Measurements from ENCODE around the gene ZBTB20. TPM values are rescaled to one million over a fixed set of nuclear protein-coding genes. Genes with fewer than 3 reads are reported as not detected.

Gene ZBTB20
- total RNA-seq, 1 experiment from 2014 or later = 10.7 TPM

DNA sequence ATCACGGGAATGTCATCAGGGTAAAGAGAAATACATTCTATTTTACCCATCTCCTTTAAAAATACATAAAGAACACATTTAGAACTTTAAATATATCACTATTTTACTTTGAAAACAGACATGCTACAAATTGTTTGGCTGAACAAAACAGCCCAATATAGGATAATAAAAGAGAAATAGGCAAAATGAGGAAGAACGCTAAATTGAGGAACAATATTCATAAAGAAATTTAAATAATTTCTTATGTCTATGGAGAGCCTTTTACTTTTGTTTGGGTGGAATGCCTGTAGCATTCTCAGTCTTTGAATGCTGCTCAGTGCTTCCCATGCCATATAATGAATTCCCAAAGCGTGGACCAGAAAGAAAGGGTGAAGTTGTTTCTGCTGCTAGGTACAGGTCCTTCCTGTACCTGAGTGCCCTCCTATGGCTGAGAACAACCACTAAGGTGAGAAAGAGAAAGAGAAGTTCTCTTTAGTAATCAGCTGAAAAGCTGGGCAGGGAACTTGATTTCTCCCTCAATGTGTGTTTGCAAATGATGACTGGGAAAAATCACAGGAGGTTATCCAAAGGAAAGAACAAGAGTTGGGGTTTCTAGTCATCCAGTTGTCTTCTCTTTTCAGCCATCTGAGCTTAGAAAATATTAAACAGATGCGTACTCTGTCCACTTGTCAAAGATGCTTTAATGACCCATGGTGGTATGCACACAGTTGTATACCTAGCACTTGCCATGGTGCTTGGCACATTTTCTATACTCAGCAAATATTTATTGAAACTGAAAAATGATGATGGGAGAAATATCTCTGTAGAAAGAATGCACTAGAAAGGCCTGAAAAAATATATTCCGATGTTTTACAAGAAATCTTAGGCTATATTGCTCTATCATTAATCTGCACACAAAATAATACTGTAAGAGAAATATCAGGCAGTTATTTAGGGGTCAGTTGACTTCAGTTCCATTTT is 448.7 kb downstream of the ZBTB20 start:
- no peak for DNase-seq (ENCODE audit: unreplicated experiment)
- intact Hi-C loops (cut with micrococcal nuclease) = loop anchor here (5.0 kb wide), 1 partner anchor 171 kb away; no protein-coding TSS in a partner anchor
- Mint-ChIP-seq H3K4me3 (ENCODE audit: unreplicated experiment) (no peak overlapping the region), H3K4me1 (ENCODE audit: insufficient read depth, unreplicated experiment) (peaks cover 7% of the 10 kb centered on the region), H3K36me3 (ENCODE audit: insufficient read depth, unreplicated experiment) (no peaks in the 10 kb centered on the region), H3K27ac (ENCODE audit: low read depth, unreplicated experiment) (no peak overlapping the region), H3K9me3 (ENCODE audit: unreplicated experiment) (no peaks in the 10 kb centered on the region), H3K27me3 (ENCODE audit: insufficient read depth, unreplicated experiment) (no peaks in the 10 kb centered on the region)
- POLR2A ChIA-PET = interaction anchor here (1.1 kb wide), 1 partner anchor 8 kb away, joined by 3 read pairs; no protein-coding TSS in a partner anchor
- CTCF ChIA-PET = interaction anchor here (1.0 kb wide), 1 partner anchor 9 kb away, joined by 3 read pairs; no protein-coding TSS in a partner anchor
- no TSS peak for BruUV-seq (replicated peaks)
- TF ChIP-seq, protein P1, sequence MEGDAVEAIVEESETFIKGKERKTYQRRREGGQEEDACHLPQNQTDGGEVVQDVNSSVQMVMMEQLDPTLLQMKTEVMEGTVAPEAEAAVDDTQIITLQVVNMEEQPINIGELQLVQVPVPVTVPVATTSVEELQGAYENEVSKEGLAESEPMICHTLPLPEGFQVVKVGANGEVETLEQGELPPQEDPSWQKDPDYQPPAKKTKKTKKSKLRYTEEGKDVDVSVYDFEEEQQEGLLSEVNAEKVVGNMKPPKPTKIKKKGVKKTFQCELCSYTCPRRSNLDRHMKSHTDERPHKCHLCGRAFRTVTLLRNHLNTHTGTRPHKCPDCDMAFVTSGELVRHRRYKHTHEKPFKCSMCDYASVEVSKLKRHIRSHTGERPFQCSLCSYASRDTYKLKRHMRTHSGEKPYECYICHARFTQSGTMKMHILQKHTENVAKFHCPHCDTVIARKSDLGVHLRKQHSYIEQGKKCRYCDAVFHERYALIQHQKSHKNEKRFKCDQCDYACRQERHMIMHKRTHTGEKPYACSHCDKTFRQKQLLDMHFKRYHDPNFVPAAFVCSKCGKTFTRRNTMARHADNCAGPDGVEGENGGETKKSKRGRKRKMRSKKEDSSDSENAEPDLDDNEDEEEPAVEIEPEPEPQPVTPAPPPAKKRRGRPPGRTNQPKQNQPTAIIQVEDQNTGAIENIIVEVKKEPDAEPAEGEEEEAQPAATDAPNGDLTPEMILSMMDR (IDR thresholded peaks at IDR 0.05; ENCODE audit: unreplicated experiment) = no peak

DNA sequence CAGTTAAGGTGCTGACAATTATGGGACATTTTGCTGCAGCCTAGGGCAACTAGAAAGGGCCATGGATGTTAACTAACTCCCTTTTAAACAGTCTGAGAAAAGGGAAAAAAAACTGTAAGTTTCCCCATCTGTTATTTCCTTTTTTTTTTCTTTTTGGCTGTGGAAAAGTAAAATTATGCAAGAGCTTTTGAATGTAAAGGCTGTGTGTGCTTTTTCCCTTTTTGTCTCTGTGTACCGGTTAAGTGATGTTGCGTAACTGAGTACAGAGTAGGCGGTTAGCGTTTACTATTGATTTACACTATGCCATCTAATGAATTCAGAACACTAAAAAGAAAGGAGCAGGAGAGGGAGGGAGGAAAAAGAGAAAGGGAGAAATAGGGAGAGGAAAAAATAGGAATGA is 449.7 kb downstream of the ZBTB20 start:
- TF ChIP-seq, protein P1 (IDR thresholded peaks at IDR 0.05; ENCODE audit: unreplicated experiment) = no peak
- Mint-ChIP-seq H3K9me3 (ENCODE audit: unreplicated experiment) (no peaks in the 10 kb centered on the region), H3K4me1 (ENCODE audit: insufficient read depth, unreplicated experiment) (peaks cover 7% of the 10 kb centered on the region), H3K4me3 (ENCODE audit: unreplicated experiment) (no peak overlapping the region), H3K36me3 (ENCODE audit: insufficient read depth, unreplicated experiment) (no peaks in the 10 kb centered on the region), H3K27ac (ENCODE audit: low read depth, unreplicated experiment) (no peak overlapping the region), H3K27me3 (ENCODE audit: insufficient read depth, unreplicated experiment) (no peaks in the 10 kb centered on the region)
- ChIA-PET CTCF (no interaction called here), POLR2A (interaction anchor here (0.6 to 1.1 kb wide), 2 partner anchors 9 to 242 kb away, joined by 3 to 4 read pairs; no protein-coding TSS in a partner anchor)
- intact Hi-C loops (cut with micrococcal nuclease) = loop anchor here (5.0 kb wide), 1 partner anchor 170 kb away; no protein-coding TSS in a partner anchor
- BruUV-seq (replicated peaks) = no TSS peak
- peak; percentile 35 for DNase-seq (ENCODE audit: unreplicated experiment)

GRCh38 chr3:114694251-114694650 is 452.8 kb downstream of the ZBTB20 start:
- Mint-ChIP-seq H3K27ac (ENCODE audit: low read depth, unreplicated experiment) (no peak overlapping the region), H3K4me1 (ENCODE audit: insufficient read depth, unreplicated experiment) (peaks cover 7% of the 10 kb centered on the region), H3K36me3 (ENCODE audit: insufficient read depth, unreplicated experiment) (no peaks in the 10 kb centered on the region), H3K27me3 (ENCODE audit: insufficient read depth, unreplicated experiment) (no peaks in the 10 kb centered on the region), H3K9me3 (ENCODE audit: unreplicated experiment) (no peaks in the 10 kb centered on the region), H3K4me3 (ENCODE audit: unreplicated experiment) (no peak overlapping the region)
- intact Hi-C loops (cut with micrococcal nuclease) = no loop called here
- ChIA-PET CTCF (no interaction called here), POLR2A (interaction anchor here (1.2 to 2.0 kb wide), 2 partner anchors 10 to 12 kb away, joined by 3 to 5 read pairs; no protein-coding TSS in a partner anchor)
- DNase-seq (ENCODE audit: unreplicated experiment) = no peak
- BruUV-seq (replicated peaks) = no TSS peak
- TF ChIP-seq, protein P1 (IDR thresholded peaks at IDR 0.05; ENCODE audit: unreplicated experiment) = no peak

DNA sequence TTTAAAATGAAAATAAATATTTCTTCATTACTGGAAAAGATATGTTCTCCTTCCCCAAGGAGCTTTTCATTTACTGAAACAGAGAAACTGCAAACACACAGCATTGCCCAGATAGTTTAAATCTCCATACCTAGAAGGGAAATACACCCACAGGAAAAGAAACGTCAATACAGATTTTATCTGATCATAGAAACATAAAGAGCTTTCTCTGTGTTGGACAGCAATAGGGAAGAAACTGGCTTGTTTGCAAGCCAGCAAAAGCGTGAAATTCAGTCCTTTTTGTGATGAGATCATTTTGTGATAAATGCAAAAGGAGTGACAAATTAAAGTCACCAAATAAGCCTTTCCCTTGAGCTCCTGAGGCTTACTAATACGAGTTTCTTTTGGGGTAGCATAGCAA is 455.2 kb downstream of the ZBTB20 start:
- ChIA-PET POLR2A (no interaction called here), CTCF (interaction anchor here (0.6 to 1.1 kb wide), 3 partner anchors 149 to 1526 kb away, joined by 3 to 6 read pairs (median 4); no protein-coding TSS in a partner anchor)
- intact Hi-C loops (cut with micrococcal nuclease) = no loop called here
- H3K4me1 Mint-ChIP-seq (ENCODE audit: insufficient read depth, unreplicated experiment) = no peaks in the 10 kb centered on the region
- H3K9me3 Mint-ChIP-seq (ENCODE audit: unreplicated experiment) = no peaks in the 10 kb centered on the region
- DNase-seq (ENCODE audit: unreplicated experiment) = no peak
- no peak overlapping the region for H3K27ac Mint-ChIP-seq (ENCODE audit: low read depth, unreplicated experiment)
- H3K36me3 Mint-ChIP-seq (ENCODE audit: insufficient read depth, unreplicated experiment) = no peaks in the 10 kb centered on the region
- H3K27me3 Mint-ChIP-seq (ENCODE audit: insufficient read depth, unreplicated experiment) = no peaks in the 10 kb centered on the region
- TF ChIP-seq, protein P1 (IDR thresholded peaks at IDR 0.05; ENCODE audit: unreplicated experiment) = no peak
- no peak overlapping the region for H3K4me3 Mint-ChIP-seq (ENCODE audit: unreplicated experiment)
- no TSS peak for BruUV-seq (replicated peaks)

All from MCF 10A (cell line).